Measurements from ENCODE around the gene SDC4.

SDC4 gene

DNA sequence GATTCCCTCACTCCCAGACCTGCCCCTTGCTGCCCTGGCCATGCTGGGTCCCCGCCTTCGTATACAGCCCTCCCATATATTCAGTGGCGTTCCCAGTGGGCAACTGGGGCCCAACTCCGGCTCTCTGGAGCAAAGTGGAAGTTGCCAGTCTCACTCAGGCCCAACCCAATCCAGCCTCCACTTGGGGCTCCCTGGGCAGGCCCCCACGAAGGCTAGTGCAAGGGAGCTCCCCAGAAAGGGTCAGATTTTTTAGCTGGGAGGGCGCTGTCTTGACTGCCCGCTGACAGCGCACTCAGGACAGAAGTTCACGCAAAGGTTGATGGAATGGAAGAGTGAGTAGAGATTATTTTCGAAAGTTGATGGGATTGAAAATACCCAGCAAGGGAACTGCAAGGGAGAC is 24.0 kb upstream of the SDC4 start:
- TF ChIP-seq POLR2A (IDR thresholded peaks at IDR 0.05; ENCODE audit: low read length) (no peak), GATA1 (IDR thresholded peaks at IDR 0.05; ENCODE audit: low read depth, low read length) (no peak)
- no peak for DNase-seq

DNA sequence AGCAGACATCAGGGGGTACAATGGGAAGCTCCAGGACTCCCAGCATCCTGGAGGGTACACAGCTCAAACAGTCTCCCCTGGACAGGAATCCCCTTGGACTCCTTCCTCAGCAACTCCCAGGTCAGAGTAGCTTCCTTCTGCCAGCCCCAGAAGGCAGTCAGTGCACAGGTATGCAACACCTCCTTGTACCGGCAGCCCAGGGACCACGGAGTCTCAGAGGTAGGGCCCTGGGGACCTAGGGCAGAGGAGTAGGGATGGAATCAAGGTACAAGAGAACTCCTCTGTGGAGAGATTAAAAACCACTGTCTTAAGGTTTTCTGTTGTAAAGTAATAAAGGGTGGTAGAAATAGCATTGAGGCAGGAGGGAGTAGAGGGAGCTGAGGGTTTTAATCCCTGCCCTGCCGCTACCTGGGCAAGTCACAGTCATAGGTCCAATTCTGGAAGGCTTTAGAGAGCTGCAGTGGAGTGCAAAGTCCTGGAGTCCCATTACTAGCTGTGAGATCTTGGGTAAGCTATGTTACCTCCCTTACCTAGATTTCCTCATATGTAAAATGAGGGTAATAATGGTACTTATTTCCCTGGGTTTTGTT is 22.4 kb upstream of the SDC4 start:
- DNase-seq, result no peak
- TF ChIP-seq GATA1 (IDR thresholded peaks at IDR 0.05; ENCODE audit: low read depth, low read length) (no peak), POLR2A (IDR thresholded peaks at IDR 0.05; ENCODE audit: low read length) (no peak)

DNA sequence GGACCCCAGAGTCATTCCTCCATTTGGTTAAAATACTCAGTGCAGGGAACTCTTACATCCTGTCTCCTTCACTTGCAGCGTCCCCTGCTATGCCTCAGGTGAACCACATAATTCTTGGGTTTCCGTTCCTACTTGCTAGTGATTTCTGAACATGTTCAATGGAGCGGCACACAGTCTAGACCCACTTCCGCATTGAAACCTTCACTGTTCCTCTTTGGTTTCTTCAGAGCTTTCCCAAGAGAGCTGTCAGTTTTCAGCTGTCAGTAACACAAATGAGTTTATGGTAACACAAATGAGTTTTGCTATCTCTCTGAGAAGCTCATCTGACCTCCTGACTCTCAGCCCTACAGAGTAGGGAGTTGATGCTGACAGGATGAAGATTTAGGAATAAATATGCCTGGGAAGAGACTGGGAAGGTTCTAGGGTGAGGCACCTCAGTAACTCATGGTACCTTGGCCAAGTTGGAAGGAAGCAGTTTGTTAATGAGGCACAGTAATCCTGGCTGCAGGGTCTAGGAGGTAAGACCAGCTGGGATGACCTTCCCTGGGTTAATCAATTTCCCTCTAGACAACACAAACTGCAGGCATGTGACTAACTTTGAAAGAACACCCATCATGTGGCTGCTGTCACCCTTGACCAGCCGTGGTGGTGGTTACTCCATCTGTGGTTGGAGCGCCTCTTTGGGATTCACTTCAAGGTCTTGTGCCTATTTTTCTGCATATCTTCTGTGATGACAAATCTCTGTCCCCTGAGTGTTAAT is 20.2 kb upstream of the SDC4 start:
- TF ChIP-seq POLR2A (IDR thresholded peaks at IDR 0.05; ENCODE audit: low read length) (no peak), GATA1 (IDR thresholded peaks at IDR 0.05; ENCODE audit: low read depth, low read length) (no peak)
- no peak for DNase-seq

DNA sequence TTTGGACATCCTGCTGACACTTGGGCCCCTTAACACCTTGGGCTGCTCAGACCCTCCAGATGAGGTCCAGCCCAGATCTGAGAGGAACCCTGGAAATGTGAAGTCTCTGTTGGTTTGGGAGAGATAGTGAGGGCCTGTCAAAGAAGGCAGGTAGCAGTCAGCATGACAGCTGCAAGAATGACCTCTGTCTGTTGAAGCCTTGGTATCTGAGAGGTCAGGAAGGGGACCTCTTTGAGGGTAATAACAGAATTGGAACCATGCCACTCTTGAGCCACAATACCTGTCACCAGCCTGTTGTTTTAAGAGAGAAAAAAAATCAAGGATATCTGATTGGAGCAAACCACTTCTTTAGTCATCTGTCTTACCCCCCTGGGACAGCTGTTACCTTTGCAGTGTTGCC is 18.9 kb upstream of the SDC4 start:
- no peak for DNase-seq
- no peak for TF ChIP-seq POLR2A (IDR thresholded peaks at IDR 0.05; ENCODE audit: low read length)
- TF ChIP-seq GATA1 (IDR thresholded peaks at IDR 0.05; ENCODE audit: low read depth, low read length), result no peak

DNA sequence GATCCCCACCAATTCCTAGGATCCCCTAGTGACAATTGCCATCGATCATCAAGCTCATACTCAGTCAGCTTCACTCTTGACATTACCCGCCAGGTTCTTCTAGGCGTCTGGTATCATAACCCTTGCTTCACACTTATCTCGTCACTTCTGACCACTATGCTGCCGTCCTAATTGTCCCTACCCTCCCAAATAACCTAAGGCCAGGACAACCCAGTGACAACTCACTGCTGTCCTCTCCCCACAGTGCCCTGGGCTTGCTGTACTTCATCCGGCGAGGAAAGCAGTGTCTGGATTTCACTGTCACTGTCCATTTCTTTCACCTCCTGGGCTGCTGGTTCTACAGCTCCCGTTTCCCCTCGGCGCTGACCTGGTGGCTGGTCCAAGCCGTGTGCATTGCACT is 18.4 kb upstream of the SDC4 start:
- TF ChIP-seq GATA1 (IDR thresholded peaks at IDR 0.05; ENCODE audit: low read depth, low read length) (no peak), POLR2A (IDR thresholded peaks at IDR 0.05; ENCODE audit: low read length) (no peak)
- DNase-seq, result no peak

DNA sequence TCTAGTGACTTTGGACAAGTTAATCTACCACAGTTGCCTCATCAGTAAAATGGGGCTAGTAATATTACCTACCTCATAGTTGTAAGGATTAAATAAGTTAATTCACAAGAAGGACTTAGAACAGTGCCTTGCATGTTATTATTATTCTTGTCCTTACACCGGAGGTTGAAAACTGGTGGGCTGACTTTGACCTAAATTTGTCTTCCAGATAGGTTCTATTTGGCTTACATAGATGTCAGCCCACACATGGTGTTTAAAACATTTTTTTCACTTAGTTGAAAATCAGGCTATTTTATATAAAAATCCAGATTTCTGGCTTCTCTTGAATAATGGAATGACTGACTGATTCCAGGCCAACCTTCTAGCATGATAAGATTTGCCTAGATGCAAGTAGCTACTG is 18.0 kb upstream of the SDC4 start:
- no peak for TF ChIP-seq GATA1 (IDR thresholded peaks at IDR 0.05; ENCODE audit: low read depth, low read length)
- no peak for TF ChIP-seq POLR2A (IDR thresholded peaks at IDR 0.05; ENCODE audit: low read length)
- no peak for DNase-seq

DNA sequence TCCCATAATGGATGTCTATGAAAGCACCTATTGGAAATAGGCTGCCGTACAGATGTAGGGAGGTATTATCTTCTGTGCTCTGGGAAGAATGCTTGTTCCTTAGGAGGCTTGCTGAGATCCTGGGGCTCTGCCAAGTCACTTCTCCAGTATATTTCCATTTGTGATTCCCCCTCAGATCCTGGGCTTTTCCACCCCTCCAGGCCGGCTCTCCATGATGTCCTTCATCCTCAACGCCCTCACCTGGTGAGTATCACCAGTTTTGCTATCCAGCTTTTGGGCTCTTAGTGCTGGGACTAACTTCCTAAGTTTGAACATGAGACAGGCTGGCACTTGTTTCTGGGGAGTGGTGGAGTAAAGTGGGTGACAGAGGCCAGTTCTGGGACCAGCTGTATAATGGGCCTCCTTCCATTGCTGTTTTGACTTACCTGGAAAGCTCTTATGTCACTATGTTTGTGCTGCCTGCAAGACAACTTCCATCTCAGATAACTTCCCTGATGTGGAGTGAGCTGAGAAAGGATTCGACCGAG is 17.3 kb upstream of the SDC4 start:
- TF ChIP-seq GATA1 (IDR thresholded peaks at IDR 0.05; ENCODE audit: low read depth, low read length), result no peak
- no peak for TF ChIP-seq POLR2A (IDR thresholded peaks at IDR 0.05; ENCODE audit: low read length)
- DNase-seq, result no peak

DNA sequence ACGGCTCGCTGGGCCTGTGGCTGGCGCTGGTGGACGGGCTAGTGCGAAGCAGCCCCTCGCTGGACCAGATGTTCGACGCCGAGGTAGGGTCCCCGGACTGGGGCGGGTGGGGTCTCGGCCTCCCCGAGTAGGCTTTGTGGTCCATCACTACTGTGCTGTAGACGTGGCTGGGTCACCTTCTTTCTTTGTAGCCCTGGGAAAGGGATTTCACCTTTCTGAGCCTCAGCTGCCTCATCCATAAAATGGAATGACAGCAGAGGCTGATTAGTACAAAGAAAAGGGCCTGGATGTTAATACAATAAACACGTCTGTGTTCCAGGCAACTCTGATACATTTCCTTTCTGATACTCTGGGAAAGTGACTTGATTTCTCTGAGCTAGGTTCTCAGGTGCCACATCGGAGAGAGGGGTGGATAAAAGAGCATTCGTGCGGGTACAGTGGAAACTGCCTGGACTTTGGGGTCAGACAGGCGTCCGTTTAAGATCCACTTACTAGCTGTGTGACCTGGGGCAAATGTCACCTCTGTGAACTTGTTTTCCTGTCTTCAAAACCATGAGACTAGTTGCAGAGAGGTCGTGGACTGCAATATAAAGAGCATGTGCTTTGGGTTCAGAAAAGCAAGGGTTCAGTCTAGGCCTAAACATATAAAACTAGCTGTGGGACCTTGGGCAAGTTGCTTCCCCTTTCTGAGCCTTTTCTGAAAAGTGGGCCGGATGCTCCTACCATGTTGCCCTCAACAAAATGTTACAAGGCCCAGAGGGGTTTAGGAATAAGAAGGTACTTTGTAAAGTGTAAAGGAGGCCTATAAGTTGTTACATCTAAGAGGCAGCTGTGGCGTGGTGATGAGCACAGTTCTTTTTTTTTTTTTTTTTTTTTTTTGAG is 15.6 kb upstream of the SDC4 start:
- peak in 1 of 2 experiments; percentile 23 for DNase-seq
- TF ChIP-seq POLR2A (IDR thresholded peaks at IDR 0.05; ENCODE audit: low read length) (no peak), GATA1 (IDR thresholded peaks at IDR 0.05; ENCODE audit: low read depth, low read length) (no peak)

DNA sequence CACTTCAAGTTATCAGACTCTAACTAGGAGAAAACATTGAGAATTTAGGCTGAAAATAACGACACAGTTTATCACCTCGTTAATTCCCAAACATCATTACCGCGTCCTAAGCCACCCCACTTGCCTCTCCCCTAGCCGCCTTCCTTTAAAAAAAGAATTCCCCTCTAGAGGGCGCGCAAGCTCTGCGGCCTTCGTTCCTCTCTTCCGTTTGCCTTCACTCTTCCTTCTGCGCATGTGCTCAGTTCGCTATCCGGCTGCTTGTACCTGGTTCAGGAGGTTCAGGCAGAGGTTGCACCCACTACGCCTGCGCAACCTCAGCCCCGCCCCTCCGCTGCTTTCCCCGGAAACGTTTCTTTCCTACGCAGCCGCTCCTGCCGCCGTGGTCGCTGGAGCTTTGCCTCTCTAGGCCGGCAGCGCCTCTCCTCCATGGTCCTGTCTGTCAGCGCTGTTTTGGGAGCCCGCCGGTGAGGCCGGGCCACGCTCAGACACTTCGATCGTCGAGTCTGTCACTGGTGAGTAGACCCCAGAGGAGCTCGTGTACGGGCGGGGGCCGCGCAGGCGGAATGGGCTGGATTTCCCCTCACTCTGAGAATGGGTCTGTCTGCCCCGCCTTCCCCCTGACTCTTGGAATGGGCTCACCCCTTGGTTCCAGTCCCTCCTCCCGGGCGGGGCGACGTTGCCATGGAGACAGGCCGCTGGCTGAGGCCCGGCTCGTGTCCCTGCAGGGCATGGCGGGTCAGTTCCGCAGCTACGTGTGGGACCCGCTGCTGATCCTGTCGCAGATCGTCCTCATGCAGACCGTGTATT is 14.8 kb upstream of the SDC4 start, which contains the start of gene SYS1:
TSS of gene SYS1 (plus strand) at position 353 of the 807 bp plus-strand sequence. CDS start at position 729, 376 bp downstream.
- peak; percentile 83 for TF ChIP-seq POLR2A (IDR thresholded peaks at IDR 0.05; ENCODE audit: low read length)
- TF ChIP-seq GATA1 (IDR thresholded peaks at IDR 0.05; ENCODE audit: low read depth, low read length), result no peak

DNA sequence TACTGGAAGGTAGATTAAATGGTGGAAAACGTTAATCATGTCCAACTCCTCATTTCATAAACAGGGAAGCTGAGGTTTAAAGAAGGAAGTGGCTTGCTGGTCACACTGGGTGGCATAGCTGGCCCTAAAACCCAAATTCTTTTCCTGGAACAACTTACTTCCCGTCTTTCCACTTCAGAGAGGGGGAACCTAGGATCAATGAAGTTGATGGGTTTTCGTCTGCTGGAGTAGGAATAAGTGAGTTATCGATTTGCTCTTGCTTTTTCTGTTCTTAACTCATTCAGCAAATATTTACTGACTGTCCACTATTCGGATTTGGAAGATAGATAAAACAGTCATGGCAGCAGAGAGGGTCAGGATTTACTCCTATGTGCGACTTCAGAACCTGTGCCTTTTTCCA is 13.6 kb upstream of the SDC4 start:
- TF ChIP-seq GATA1 (IDR thresholded peaks at IDR 0.05; ENCODE audit: low read depth, low read length), result no peak
- no peak for DNase-seq

More for the DNA sequence above, 14.8 kb upstream of the SDC4 start, which contains the start of gene SYS1:
- peak; percentile 99 to 100 for DNase-seq

DNA sequence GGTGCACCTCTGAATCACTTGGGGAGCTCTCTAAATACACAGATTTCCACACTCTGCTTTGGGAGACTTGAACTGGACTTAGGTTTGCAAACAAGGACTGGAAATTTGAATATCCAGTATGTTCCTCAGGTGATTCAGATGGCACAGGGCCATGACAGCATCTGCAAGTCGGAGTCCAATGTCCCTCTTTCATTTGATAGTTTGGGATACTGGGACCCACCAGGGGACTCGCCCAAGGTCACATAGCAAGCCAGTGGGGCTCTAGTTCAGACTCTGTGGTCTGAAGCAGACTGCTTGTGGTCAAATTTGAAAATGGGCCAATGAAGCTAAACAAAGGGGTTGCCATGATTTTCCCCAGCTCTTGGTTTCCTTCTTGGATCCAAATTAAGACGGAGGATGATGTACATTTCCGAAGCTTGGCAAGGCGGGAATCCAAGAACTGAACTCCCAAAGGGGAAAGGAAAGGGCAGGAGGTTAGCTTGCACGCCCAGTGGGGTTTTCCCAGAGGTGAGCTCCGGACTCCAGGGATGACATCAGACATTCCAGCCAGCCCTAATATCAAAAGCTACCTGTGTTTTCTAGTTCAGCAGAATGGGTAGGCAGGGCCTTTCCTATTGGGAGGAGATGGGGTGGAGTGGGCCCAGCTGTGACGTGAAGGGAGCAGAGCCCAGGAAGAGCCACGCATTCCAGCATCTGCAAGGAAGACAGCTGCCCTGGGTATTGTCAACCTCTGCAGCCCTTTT is 11.4 kb upstream of the SDC4 start:
- TF ChIP-seq POLR2A (IDR thresholded peaks at IDR 0.05; ENCODE audit: low read length) (no peak), GATA1 (IDR thresholded peaks at IDR 0.05; ENCODE audit: low read depth, low read length) (no peak)
- DNase-seq, result no peak

DNA sequence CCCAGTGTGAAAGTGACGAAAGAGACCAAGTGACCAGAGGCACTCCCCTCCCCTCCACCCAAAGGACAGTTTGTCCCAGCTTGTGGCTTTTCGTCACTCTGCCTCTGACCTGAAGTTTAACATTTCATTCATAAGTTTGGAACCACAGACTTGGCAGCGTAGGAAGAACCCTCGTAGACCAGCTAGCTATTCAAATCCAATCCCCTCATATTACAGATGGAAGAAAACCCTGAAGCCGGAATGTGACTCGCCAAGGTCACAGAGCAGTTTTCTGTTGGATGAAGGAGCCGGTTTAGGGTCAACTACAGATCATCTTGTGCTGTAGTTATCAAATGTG is 10.8 kb upstream of the SDC4 start:
- TF ChIP-seq POLR2A (IDR thresholded peaks at IDR 0.05; ENCODE audit: low read length) (no peak), GATA1 (IDR thresholded peaks at IDR 0.05; ENCODE audit: low read depth, low read length) (no peak)
- DNase-seq, result no peak

All from erythroblast (primary cell).